ENCODE data around the gene ROBO1. TPM values are rescaled to one million over a fixed set of nuclear protein-coding genes. Genes with fewer than 3 reads are reported as not detected.
A peak's percentile ranks its signal among the peaks of the same experiment; 100 is the strongest.

The ROBO1 gene
- total RNA-seq, 1 experiment from 2014 or later, result 35.5 TPM

GRCh38 chr3:79478620-79479019 lies 289.2 kb downstream of the ROBO1 start:
- Histone ChIP-seq H3K79me2 (ENCODE audit: low read length) (no peaks in the 10 kb centered on the region), H2AFZ (ENCODE audit: low read length) (no peak overlapping the region), H3K4me3 (ENCODE audit: low read length) (no peak overlapping the region), H3K9me2 (replicated peaks; ENCODE audit: low read length) (no peaks in the 10 kb centered on the region), H4K20me1 (ENCODE audit: low read length) (no peaks in the 10 kb centered on the region), H3K9me3 (ENCODE audit: low read length) (no peaks in the 10 kb centered on the region), H3K27ac (ENCODE audit: low read length) (no peak overlapping the region), H3K27me3 (ENCODE audit: low read length) (no peaks in the 10 kb centered on the region), H3K4me1 (ENCODE audit: insufficient read depth, low read length) (no peaks in the 10 kb centered on the region), H3K9ac (ENCODE audit: low read length) (no peak overlapping the region), H3K4me2 (ENCODE audit: low read length) (no peak overlapping the region), H3K36me3 (ENCODE audit: low read depth, low read length) (no peaks in the 10 kb centered on the region), H3F3A (ENCODE audit: low read length, unreplicated experiment) (no peaks in the 10 kb centered on the region)
- no peak for TF ChIP-seq EZH2 (IDR thresholded peaks at IDR 0.05; ENCODE audit: low read length, unreplicated experiment)
- TF ChIP-seq, protein P1, sequence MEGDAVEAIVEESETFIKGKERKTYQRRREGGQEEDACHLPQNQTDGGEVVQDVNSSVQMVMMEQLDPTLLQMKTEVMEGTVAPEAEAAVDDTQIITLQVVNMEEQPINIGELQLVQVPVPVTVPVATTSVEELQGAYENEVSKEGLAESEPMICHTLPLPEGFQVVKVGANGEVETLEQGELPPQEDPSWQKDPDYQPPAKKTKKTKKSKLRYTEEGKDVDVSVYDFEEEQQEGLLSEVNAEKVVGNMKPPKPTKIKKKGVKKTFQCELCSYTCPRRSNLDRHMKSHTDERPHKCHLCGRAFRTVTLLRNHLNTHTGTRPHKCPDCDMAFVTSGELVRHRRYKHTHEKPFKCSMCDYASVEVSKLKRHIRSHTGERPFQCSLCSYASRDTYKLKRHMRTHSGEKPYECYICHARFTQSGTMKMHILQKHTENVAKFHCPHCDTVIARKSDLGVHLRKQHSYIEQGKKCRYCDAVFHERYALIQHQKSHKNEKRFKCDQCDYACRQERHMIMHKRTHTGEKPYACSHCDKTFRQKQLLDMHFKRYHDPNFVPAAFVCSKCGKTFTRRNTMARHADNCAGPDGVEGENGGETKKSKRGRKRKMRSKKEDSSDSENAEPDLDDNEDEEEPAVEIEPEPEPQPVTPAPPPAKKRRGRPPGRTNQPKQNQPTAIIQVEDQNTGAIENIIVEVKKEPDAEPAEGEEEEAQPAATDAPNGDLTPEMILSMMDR (conservative IDR thresholded peaks at IDR 0.05; ENCODE audit: low read depth, low read length), result no peak
- TF ChIP-seq EZH2phosphoT487 (IDR thresholded peaks at IDR 0.05; ENCODE audit: borderline replicate concordance, low read length), result no peak
- ATAC-seq (no peak), DNase-seq (no peak)
- intact Hi-C loops (cut with micrococcal nuclease), result no loop called here
- no TSS peak for BruUV-seq (replicated peaks)
- ChIA-PET CTCF (no interaction called here), POLR2A (ENCODE audit: unreplicated experiment) (no interaction called here)

DNA sequence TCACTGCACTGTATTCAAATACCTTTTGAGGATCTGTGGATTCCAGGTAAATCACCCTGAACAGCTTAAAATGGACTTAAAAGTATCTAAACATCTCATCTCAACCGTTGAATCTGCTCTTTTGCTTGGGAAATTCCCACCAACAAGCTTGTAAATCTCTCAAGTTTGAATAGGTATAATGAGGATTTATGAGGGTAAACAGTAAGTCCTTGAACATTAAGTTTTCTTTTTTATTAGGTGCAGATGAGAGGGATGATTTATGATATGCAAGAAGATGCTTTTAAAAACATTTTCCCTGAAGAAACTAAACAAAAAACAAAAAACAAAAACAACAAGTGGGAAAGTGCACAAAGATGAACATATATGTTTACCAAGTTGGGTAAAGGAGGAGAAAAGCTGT lies 290.6 kb downstream of the ROBO1 start:
- Histone ChIP-seq H3K27me3 (ENCODE audit: low read length) (no peaks in the 10 kb centered on the region), H3F3A (ENCODE audit: low read length, unreplicated experiment) (no peaks in the 10 kb centered on the region), H2AFZ (ENCODE audit: low read length) (no peak overlapping the region), H3K4me2 (ENCODE audit: low read length) (no peak overlapping the region), H3K9me3 (ENCODE audit: low read length) (no peaks in the 10 kb centered on the region), H4K20me1 (ENCODE audit: low read length) (no peaks in the 10 kb centered on the region), H3K4me3 (ENCODE audit: low read length) (no peak overlapping the region), H3K9me2 (replicated peaks; ENCODE audit: low read length) (no peaks in the 10 kb centered on the region), H3K27ac (ENCODE audit: low read length) (no peak overlapping the region), H3K79me2 (ENCODE audit: low read length) (no peaks in the 10 kb centered on the region), H3K4me1 (ENCODE audit: insufficient read depth, low read length) (no peaks in the 10 kb centered on the region), H3K9ac (ENCODE audit: low read length) (no peak overlapping the region), H3K36me3 (ENCODE audit: low read depth, low read length) (no peaks in the 10 kb centered on the region)
- no peak for TF ChIP-seq EZH2 (IDR thresholded peaks at IDR 0.05; ENCODE audit: low read length, unreplicated experiment)
- TF ChIP-seq EZH2phosphoT487 (IDR thresholded peaks at IDR 0.05; ENCODE audit: borderline replicate concordance, low read length), result no peak
- TF ChIP-seq, protein P1 (conservative IDR thresholded peaks at IDR 0.05; ENCODE audit: low read depth, low read length), result no peak
- ChIA-PET CTCF (no interaction called here), POLR2A (ENCODE audit: unreplicated experiment) (no interaction called here)
- DNase-seq (no peak), ATAC-seq (no peak)
- intact Hi-C loops (cut with micrococcal nuclease), result no loop called here
- BruUV-seq (replicated peaks), result no TSS peak

GRCh38 chr3:79473993-79474392 lies 293.8 kb downstream of the ROBO1 start:
- no peaks in the 10 kb centered on the region for H3K9me2 ChIP-seq (replicated peaks; ENCODE audit: low read length)
- TF ChIP-seq, protein P1 (conservative IDR thresholded peaks at IDR 0.05; ENCODE audit: low read depth, low read length), result no peak
- TF ChIP-seq EZH2phosphoT487 (IDR thresholded peaks at IDR 0.05; ENCODE audit: borderline replicate concordance, low read length), result no peak
- TF ChIP-seq EZH2 (IDR thresholded peaks at IDR 0.05; ENCODE audit: low read length, unreplicated experiment), result no peak

More at GRCh38 chr3:79473993-79474392, 293.8 kb downstream of the ROBO1 start:
- no peak overlapping the region for H3K4me2 ChIP-seq (ENCODE audit: low read length)
- H3K79me2 ChIP-seq (ENCODE audit: low read length), result no peaks in the 10 kb centered on the region
- H4K20me1 ChIP-seq (ENCODE audit: low read length), result no peaks in the 10 kb centered on the region
- no peak overlapping the region for H2AFZ ChIP-seq (ENCODE audit: low read length)
- no peak overlapping the region for H3K9ac ChIP-seq (ENCODE audit: low read length)
- intact Hi-C loops (cut with micrococcal nuclease), result no loop called here
- DNase-seq (peak; percentile 16), ATAC-seq (peak; percentile 33)
- H3K27me3 ChIP-seq (ENCODE audit: low read length), result no peaks in the 10 kb centered on the region
- no peak overlapping the region for H3K4me3 ChIP-seq (ENCODE audit: low read length)
- no peaks in the 10 kb centered on the region for H3K9me3 ChIP-seq (ENCODE audit: low read length)
- H3K36me3 ChIP-seq (ENCODE audit: low read depth, low read length), result no peaks in the 10 kb centered on the region
- H3K4me1 ChIP-seq (ENCODE audit: insufficient read depth, low read length), result no peaks in the 10 kb centered on the region
- BruUV-seq (replicated peaks), result no TSS peak
- ChIA-PET CTCF (no interaction called here), POLR2A (ENCODE audit: unreplicated experiment) (no interaction called here)
- no peak overlapping the region for H3K27ac ChIP-seq (ENCODE audit: low read length)
- no peaks in the 10 kb centered on the region for H3F3A ChIP-seq (ENCODE audit: low read length, unreplicated experiment)

Data from PC-3 (cell line).